DMS79 treated with DMSO at 0.1 percent for 48 hours (cell line): ENCODE measurements around the gene DDX31.

Experiments used
- DNase-seq: peaks from one replicate; lab custom pipeline; 2025; lab: John Stamatoyannopoulos, UW

Gene DDX31

DNA sequence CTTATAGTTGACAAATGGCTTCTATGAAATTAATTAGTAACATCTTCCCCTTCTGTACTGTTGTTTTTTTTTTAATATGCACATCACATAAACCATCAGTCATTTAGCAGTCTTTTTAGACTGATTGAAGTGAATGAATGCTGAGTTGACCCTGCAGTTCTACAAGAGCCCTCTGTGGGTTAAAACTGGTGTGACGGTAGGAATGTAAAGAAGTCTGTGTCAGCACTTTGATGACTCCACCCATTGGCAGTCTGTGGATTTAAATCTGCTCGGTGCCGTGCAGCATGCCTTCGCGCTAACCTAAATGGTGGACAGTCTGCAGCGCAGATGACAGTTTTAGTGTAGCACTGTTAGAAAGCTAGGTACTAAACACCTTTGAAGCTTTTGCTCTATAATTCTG, 3.6 kb upstream of the DDX31 start:
- no peak for DNase-seq

DNA sequence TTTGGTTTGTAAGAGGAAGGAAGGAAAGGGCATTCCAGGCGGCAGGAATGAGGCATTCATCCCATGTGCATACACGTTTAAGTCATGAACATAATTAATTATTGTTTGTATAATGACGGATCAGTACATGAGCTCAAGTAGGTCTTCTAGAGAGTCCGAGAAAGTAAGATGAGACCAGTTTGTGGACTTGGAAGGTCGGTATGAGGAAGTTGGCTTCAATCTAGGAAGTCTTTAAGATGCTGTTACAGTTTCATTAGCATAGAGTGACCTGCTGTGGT, 2.6 kb upstream of the DDX31 start:
- DNase-seq, result no peak

DNA sequence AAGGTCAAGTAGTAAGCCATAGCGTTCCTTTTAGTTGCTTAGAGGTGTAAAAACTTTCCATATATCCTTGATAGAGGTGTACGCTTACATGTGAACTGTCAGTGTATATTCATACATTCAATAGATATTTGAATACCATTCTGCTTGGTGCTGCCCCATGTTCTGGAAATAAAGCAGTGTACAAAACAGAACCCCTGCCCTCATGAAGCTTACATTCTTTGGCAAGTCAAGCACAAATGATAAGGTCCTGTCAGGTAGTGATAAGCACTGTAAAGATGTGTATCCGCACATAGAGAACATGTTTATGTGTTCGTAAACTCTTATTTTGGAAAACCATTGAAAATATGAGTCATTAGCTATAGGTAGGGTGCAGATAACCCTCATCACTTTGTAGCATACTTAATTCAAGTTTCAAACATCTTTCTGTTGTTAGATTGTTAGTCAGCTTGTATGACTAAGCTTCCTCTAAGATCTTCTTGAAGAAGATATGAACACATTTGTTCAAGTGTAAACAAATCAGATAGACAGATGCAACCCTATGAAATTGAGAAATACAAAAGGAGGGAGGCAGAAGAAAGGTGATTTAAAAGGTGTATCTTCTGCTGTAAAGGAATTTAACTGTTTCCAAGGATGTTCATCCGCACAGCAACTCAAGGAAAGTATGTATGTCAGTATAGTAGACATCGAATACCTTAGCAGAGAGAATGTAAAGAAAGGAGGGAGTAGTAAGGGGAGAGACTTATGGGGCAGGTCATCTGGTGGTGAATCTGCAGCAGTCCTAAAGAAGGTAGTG, 2.0 kb upstream of the DDX31 start:
- DNase-seq, result no peak

DNA sequence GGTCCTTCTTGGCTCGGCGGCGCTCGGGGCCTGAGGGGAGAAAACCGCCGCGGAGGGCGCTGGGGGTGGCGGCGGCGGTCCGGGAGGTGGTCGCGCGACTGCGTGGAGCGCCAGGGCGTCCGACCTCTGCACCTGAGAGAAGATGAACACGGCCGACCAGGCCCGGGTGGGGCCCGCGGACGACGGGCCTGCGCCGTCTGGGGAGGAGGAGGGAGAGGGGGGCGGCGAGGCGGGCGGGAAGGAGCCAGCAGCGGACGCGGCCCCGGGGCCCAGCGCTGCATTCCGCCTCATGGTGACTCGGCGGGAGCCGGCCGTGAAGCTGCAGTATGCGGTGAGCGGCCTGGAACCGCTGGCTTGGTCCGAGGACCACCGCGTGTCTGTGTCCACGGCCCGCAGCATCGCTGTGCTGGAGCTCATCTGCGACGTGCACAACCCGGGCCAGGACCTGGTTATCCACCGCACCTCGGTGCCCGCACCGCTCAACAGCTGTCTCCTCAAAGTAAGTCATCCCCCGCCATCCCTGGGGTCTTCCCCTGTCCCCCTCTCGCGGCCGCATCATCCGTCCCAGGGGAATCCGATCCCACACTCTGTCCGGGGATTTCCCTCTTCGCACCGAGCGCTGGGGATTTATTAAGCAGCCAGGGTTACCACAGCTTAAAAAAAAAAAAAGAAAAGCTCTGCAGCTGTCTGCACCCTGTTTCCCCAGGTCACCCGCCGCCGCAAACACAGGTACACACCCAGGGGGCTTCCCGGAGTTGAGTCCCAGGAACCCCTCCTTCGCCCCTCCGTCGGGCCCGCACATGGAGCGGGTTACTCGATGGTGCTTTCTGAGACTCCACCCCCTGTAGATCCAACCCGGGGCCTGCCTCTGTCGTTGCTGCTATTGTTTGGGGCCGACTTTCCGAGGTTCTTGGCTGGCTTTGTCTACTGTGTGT, 941 bp upstream of the DDX31 start, which contains the start of gene GTF3C4:
TSS of gene GTF3C4 (plus strand) at position 8 of the 935 bp plus-strand sequence. CDS start at position 143, 135 bp downstream.
- no peak for DNase-seq

DNA sequence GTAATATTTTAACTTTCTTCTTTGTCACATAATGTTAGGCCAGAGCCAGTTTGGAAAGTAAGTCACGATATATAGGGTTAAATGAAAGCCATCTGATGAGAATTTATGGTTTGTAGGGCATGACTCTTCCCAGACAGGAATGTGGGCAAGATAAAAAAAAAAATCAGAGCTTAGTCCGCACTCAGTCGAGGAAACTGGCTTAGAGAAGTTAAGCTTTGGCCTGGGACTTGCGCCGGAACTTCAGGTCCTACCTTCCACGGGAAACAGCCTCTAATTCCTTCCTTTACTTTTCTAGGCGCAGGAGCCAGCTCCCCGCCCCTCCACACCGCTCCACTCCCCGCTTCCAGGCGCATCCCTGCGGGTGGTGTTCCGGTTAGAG, 475 bp downstream of the DDX31 start:
- DNase-seq, result peak; percentile 39

DNA sequence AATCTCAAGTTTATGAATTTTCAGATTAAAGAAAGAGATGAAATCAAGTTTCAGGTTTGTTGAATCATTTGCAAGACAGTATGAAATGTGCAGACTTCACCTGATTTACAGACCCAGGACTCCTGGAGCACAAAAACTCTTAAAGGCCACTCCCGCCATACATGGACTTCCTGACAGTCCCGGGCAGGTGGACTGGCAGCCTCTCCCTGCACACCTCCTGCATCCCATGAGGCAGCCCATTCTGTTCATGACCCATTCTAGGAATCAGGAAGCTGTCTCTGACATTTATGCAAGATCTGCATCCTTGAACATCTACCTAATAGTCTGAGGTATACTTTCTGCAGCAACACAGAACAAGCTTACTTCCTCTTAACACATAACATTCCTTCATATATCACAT, 5.9 kb downstream of the DDX31 start:
- DNase-seq, result no peak

DNA sequence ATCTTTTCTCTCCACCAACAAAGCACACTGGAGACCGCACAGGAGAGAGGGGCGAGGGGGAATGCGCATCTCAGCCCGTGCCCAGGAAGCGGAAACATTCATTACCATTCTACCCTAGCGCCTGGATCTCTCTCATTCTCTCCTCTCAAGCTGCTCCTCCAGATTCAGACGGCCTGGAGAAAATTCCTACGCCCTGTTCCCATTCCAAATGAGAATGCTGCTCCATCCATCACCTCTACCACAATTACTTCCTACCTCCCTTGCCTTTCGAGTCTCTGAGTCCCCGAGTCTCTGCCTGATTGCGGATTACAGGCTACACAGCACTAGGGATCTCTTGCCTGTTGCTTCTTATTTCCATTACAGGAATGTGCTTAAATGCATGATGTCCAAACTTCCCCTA, 6.7 kb downstream of the DDX31 start:
- DNase-seq, result no peak

DNA sequence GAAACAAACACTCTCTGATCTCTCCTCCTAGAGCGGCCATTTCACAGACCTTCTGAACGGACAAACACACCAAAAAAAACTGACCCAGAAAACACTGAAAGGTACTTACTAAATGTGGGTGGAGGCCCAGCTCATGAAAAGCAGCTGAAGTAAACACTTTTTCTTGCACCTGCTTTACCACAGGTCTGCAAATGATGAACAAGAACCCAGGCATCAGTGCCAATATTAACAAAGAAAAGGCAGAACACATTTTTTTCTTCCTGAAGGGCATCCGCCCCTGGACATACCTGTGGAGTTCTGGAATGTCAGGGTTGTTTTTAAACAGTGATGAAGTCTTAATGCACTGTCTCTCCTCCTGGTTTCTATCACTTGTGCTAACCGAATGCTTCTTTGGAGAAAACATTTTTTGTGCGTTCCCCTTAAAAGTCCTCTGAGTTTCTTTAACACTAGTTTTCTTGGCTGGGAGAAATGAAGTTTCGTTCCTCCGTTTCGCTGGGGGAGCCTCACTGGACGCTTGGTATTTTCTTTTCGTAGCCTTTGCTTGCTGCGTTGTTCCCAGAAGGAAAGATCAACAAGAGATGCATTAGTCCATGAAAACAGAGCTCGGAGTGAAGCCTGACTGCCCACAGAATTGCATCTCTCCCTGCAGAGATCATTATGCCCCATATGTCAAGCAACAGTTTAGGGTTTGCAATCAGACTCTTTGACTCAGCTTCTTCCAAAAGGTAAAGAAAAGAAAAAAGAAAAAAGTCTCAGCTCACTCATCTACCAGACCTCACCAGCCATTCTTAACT, 7.4 kb downstream of the DDX31 start:
- DNase-seq, result no peak

DNA sequence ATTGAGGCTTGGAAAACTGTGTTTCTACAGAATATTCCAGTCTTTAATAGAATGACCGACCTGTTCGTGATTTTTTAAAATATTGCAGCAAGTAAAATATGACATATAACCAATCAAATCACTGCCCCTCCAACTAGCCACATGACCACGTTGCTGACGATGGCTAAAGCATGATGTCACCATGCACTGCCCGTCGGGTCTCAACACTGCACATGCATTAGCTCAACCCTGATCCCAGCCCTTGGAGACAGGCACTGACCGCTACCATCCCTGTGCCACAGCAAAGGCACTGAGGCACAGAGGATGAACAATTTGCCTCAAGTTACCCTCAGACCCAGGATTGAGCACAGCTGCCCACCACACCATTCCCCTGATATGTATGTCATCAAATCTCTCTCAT, 13.5 kb downstream of the DDX31 start:
- DNase-seq, result no peak

DNA sequence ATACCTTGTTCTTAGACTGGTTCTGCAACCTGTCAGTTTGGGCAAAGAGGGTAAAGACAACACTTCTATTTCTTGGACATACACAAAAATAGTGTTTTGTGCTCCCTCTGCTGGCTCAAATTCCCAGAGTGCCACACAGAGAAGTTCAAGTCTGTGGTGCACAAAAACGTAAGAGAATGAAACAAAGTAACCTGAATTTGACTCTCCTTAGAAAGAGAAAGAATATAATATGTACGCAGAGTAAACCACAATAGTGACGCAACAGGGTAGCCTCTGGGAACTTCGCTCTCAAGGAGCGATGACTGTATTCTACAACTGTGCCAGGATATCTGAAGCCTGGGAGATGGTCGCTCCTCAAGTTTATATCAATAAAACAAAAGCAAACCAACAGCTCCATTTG, 18.5 kb downstream of the DDX31 start:
- DNase-seq, result no peak

DNA sequence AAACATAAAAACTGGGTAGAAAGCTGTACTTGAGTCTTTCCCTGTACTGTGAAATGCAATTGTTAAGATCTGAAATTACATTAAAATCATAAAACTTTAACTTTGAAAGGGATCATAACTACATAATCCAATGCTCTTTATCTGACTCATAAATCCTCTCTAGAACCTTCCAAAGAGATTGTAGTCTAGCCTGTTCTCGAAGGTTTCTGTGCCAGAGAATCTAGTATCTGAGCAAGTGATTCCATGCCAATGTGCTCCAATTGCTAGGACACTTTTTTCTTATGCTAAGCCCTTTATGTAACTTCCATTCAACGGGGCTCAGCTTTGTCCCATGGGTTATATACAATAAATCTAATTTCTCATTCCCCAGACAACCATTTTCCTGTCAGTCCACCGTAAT, 21.1 kb downstream of the DDX31 start:
- DNase-seq, result no peak

DNA sequence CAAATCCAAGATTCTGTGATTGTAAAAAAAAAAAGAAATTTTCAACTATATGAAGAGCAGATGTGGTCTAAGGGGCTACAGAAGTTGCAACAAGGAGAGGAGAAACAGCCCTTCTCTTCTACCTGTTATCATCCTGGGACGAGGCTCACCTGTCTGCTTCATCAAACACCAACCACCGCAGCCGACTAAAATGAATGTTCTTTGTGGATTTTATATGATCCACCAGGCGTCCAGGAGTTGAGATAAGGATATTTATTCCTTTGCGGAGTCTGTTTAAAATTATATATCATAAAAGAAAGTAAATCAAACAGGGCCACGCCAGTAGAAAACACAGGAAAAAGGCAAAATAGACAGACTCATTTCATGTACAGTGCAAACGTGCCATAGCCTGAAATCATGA, 21.5 kb downstream of the DDX31 start:
- no peak for DNase-seq

DNA sequence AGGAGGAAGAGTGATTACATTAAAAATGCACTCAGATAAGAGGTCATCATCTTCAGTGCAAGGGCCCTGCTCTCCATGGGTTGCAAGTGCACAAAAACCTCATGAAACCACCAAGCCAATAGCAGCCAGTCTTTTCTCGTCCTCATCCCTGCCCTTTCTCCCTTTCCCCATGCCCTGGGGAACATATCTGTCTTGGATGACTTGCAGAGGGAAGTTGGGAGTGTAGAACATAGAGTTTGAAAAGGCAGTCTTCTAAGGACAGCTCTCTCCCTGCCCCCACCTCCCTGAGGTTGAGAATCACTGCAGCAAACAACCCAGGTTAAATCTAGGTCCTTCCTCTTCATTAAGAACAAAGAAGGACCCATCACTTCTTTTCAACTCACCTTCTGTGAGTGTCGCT, 22.0 kb downstream of the DDX31 start:
- no peak for DNase-seq

DNA sequence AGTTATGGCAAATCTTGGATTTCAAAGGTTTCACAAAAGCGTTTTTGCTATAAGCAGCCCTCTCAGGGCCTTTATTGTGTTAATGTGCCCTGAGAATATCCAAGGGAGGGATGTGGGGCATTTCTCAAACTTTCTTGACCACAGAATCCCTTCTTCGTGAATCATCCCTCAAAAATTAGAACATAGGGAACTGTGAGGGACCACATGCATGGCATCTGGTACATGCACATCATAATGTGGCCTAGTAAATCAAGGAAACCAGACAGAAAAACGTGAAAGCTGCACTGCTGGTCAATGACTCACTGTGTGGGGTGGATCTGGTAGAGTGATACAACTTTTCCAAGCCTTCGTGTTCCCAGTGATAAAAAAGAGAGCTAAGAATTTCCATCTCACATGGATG, 22.4 kb downstream of the DDX31 start:
- no peak for DNase-seq

DNA sequence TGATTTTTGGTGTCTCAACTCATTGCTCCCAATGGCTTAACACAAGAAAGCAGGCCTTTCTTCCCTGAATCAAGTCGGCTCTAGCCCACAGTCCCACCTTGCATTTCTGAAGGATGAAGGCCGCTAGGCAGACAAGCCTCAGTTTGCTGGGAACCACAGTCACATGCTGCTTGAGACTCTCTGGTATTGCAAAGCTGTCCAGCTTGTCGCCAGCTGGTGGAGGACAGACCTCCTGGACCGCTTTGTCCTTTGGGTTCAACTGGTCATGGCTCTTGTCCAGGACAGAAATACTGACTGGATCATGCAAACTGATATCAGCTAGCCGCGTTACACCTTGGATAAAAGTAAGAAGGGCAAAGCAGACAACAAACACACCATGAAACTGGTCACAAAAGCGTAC, 23.1 kb downstream of the DDX31 start:
- no peak for DNase-seq

DNA sequence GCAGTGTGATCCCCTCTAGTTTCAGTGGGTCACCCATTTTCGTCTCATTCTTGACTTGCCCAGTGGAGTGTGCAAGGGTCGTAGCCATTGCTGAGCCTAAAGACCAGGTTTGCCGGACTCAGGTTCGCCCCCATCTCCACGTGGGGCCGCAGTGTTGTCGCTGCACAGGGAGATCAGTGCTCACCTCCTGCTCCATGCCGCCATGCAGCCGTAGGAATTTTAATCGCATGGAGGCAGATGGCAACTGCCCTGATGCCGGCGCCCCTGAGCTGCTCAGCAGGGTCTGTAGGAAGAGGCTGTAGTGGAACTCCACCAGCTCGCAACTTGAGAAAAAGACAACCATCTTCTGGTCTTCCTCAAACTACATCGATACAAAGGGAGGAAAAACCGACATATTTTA, 24.1 kb downstream of the DDX31 start:
- DNase-seq, result no peak

DNA sequence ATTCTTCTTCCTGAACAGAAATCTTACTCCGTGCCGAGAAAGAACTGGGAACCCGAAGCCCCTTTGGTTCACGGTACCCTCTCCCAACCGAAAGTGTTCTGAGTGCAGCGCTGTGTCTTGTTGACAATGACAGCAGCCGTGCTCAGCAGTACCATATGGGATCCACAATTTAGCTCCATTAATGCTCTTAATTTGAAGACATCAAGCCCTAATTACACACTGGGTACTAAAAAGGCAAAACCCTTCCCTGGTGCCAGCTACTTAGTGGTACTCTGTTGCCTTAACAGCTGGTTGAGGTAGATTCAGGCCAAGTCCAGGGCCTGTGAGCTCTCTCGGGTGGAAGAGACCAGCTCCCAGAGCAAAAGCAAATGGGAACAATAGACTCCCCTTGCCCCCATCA, 24.5 kb downstream of the DDX31 start:
- DNase-seq, result no peak

DNA sequence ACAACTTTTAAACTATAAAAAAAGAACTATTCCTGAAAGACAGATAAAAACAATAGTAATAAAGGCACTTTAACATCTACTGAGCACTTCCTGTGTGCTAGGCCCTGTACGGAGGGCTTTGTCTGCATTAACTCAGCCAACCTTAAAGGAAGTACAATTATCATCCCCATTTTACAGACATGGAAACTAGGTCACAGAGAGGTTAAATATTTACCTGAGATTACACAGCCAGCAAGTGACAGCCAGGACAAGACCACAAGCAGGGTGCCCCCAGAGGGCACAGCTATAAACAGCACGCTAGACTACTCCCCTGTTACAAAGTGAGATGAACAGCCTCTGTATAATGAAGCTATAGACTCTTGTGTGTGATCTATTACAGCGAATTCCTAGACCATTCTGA, 25.5 kb downstream of the DDX31 start:
- no peak for DNase-seq

DNA sequence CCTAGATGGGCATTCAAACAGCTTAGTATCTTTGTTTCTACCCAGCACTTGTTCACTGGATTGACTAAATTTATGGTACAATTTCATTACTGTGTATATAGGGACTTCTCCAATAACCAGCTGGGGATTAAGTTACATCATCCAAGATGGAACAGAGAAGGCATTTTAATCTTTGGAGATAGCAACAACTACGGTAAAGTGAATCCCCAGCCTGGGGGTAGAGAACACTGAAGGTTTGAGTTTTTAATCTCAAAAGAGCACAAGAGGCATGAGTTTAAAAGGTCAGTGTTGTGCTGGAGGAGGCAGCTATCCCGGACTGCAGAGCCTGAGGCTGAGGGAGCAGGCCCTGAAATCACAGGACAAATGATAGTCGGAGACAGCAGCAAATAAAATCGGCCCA, 28.6 kb downstream of the DDX31 start:
- DNase-seq, result no peak

DNA sequence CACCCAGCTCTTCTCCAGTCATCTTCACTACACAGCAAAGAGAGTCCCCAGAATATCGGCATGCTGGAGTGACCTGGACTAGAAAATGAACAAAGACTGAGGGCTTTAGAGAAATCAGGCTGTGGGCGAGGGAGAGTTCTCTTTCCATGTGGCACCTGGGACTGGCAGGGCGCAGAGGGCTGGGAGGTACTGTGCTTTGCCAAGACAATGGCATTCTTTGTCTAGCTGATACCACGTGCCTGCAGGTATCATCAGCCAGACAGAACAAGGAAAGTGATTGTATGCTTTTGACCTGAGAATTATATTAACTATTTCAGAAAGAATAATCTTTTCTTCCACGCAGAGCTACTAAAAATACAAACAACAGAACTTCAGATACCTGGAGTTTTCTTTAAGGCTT, 30.5 kb downstream of the DDX31 start:
- no peak for DNase-seq

DNA sequence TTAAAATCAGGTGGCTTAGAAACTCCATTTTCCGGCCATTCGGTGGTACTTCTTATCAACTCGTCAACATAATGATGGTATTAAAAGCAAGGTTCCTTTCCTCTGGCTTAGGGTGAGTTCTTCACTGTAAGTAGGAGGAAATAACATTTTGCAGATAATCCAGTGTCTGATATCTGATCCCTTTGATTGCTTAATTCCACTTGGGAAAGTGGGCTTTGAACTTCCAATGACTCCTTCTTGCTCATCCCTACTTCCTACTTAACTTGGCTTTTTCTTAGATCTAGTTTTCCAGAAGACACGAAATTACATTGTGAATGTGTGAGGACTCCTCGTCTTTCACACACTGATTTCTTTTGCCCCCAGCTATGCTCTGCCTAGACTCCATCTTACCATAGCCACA, 31.5 kb downstream of the DDX31 start:
- no peak for DNase-seq

DNA sequence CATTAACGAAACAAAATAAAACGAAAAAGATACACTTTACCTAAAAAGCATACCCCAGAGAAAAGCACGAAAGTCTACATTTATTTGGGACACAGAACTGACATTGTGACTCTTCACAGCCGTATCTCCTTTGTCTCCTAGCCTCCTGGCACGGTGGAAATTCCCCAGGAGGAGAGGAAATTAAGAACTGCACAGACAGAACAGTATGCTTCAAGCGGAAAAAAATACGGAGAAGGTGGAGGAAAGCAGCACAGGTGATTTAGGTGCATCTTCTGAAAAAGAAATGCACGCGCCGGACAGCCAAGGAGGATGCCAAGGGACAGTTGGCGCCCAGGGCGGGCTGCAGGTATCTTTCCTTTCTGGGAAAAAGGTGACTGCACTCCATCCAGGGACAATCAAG, 32.0 kb downstream of the DDX31 start:
- peak; percentile 34 for DNase-seq

DNA sequence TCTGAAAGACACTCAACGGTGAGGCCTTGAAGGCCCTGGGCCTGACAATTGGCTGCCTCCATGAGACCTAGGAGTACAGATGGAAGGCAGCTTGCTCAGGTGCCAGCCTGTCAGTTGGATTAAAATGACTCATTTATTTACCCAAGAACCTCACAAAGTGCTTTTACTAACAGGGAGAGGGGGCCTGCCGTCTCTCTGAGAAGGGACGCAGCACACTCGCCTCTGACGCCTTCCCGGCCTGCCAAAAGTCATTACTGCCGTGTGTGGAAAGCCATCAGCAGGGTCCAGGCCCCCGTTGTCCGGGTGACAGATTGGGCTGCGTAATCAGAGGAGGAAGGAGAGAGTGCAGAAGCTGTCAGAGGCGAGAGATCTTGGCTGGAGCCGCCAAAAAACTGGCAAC, 32.4 kb downstream of the DDX31 start:
- peak; percentile 76 for DNase-seq
